GM21447 (cell line): ENCODE measurements around the gene ZBTB42.

Experiments
- ATAC-seq: cut with Tn5 transposase; IDR thresholded peaks from one replicate; pipeline ENCODE4 v1.9.1; 2021; ENCODE audit not compliant: unreplicated experiment

ZBTB42 gene

GRCh38 chr14:104769324-104770071 is 31.4 kb upstream of the ZBTB42 start:
- ATAC-seq = no peak

- no peak for ATAC-seq
These were observed 30.8 kb upstream of the ZBTB42 start for GRCh38 chr14:104770072-104770579.

GRCh38 chr14:104770851-104771272 is 30.0 kb upstream of the ZBTB42 start:
- ATAC-seq = no peak

- no peak for ATAC-seq
These were observed 29.5 kb upstream of the ZBTB42 start for GRCh38 chr14:104771374-104771773.

GRCh38 chr14:104771918-104772706 is 28.8 kb upstream of the ZBTB42 start:
- ATAC-seq = no peak

DNA sequence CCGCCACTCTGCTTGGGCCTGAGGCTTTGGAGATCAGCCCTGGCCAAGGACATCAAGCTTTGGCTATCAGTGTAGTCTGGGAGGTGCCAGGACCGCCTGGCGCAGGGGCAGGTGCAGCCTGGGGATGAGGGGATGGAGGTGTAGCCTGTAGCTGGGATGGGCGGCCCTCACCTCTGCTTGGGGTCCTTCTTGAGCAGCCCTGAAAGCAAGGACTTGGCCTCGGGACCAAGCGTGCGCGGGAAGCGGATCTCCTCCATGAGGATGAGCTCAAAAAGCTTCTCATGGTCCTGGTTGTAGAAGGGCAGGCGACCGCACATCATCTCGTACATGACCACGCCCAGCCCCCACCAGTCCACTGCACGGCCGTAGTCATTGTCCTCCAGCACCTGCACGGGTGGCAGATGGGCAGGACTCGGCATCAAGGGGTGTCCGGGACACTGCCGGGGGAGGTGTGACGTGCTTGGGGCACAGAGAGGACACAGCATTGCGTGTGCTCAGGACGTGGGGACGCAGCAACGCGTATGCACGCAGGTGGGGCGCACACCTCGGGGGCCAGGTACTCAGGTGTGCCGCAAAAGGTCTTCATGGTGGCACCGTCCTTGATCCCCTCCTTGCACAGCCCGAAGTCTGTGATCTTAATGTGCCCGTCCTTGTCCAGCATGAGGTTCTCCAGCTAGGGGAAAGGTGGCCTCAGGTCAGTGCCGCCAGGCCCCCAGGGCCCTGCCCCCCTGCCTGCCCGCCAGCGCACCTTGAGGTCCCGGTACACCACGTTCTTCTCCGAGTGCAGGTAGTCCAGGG is 28.0 kb upstream of the ZBTB42 start:
- no peak for ATAC-seq

GRCh38 chr14:104773505-104774452 is 27.1 kb upstream of the ZBTB42 start:
- ATAC-seq = no peak

GRCh38 chr14:104774453-104775072 is 26.3 kb upstream of the ZBTB42 start:
- no peak for ATAC-seq

GRCh38 chr14:104775073-104775489 is 25.8 kb upstream of the ZBTB42 start:
- no peak for ATAC-seq

DNA sequence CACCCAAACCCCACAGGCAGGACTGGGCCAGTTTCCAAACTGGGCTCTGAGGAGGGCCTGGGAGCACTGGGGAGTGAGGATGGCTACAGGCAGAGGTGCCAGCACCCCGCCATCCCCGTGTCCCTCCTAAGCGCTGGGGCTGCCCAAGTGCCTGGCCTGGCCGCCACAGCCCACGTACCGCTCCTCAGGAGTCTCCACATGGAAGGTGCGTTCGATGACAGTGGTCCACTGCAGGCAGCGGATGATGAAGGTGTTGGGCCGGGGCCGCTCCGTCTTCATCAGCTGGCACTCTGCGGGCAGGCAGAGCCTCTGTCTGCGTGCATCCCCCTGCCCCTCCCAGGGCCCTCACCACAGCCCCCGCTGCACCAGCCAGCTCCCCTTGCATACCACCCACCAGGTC is 24.4 kb upstream of the ZBTB42 start:
- ATAC-seq = no peak

- no peak for ATAC-seq
These were observed 23.7 kb upstream of the ZBTB42 start for GRCh38 chr14:104776961-104777807.

GRCh38 chr14:104777808-104778249 is 23.1 kb upstream of the ZBTB42 start:
- ATAC-seq = no peak

DNA sequence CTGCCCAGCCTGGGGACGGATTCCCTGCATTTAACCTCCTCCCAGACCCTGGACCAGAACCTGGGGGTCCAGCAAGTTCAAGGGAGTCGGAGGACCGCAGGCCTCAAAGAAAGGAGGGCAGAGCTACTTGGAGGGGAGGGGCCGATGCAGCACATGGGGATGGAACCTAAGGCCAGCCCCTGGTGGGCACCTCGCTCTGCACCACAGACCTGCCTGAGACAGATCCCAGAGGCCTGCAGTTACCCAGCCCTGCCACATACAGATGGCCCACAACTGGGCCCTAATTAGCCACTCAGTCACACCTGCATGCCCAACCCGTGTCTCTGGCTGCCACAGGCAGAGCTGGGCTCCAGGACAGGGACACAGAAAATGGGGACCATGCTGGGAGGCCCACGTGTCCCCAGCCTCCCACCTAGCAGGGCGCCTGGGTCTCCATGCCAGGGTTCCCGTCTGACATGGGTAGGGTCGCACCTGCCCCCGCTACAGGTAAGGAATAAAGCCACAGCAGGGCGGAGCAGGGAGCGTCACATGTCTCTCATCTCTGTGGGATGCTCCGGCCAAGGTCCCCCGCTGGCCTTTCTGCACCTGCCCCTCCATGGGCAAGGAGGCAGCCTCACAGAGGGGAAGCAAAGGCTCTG is 22.1 kb upstream of the ZBTB42 start:
- no peak for ATAC-seq

DNA sequence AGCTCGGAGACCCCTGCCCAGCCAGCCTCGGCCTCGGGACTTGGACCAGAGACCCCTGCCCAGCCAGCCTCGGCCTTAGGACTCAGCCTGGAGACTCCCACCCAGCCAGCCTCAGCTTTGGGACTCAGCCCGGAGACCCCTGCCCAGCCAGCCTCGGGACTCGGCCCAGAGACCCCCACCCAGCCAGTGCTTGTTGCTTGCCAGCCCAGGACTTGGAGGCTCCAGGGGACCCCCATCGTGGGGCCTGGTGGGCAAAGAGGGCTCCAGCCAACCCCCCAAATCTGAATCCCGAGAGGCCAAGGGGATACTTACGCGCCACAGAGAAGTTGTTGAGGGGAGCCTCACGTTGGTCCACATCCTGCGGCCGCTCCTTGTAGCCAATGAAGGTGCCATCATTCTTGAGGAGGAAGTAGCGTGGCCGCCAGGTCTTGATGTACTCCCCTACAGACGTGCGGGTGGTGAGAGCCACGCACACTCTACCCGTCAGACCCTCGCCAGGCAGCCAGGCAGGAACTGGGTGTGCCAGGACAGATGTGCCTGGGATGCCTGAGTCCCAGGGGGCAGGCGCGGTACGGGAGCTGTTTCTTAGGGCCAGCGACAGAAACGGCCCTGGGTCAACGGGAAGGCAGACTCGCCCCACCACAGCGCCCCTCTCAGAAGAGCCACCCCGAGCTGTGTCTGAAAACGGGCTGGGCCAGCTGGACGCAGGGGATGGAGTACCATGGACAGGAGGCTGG is 21.0 kb upstream of the ZBTB42 start:
- no peak for ATAC-seq

GRCh38 chr14:104780513-104781030 is 20.3 kb upstream of the ZBTB42 start:
- ATAC-seq = no peak

GRCh38 chr14:104781271-104782077 is 19.4 kb upstream of the ZBTB42 start:
- ATAC-seq = no peak
